IMR-90 (cell line): ENCODE results near the gene GABBR2. TPM values are rescaled to one million over a fixed set of nuclear protein-coding genes. Genes with fewer than 3 reads are reported as not detected.

Experiments used
- ATAC-seq: fragments of 200-7000 bp; cut with Tn5 transposase; 2 replicates; pipeline ENCODE4 v1.9.1; 2020; ENCODE audit warnings: low read depth, mild to moderate bottlenecking, moderate library complexity
- BruUV-seq: library from RNA; stranded (reverse); fragments of 400-500 nt; replicated peaks from 2 replicates; lab custom pipeline; 2021; lab: Mats Ljungman, UMichigan
- CTCF ChIA-PET: fragments of 300-600 bp; formaldehyde crosslinking; extraction: SDS; loops from one replicate; lab custom pipeline; 2021; ENCODE audit warnings: antibody characterized with exemption; lab: Yijun Ruan, JAX
- POLR2A ChIA-PET: fragments of 300-600 bp; sonication (Branson Sonifier 250); formaldehyde crosslinking; loops from one replicate; lab custom pipeline; 2022; ENCODE audit warnings: antibody characterized with exemption; ENCODE audit not compliant: unreplicated experiment; lab: Charles Lee
- DNase-seq: peaks from one replicate; pipeline ENCODE4 v3.0.0; 2013
- H2AFZ ChIP-seq: replicated peaks from 2 replicates; pipeline ENCODE3; 2013; ENCODE audit warnings: low read length, mild to moderate bottlenecking; ENCODE audit not compliant: poor library complexity
- H2AK5ac ChIP-seq: 2 replicates; pipeline ENCODE4 v1.6.1; 2013; ENCODE audit warnings: low read depth, low read length, inconsistent platforms
- H2AK9ac ChIP-seq: replicated peaks from 2 replicates; pipeline ENCODE3; 2013; ENCODE audit warnings: mild to moderate bottlenecking, low read depth, low read length, moderate library complexity; ENCODE audit not compliant: poor library complexity
- H2BK120ac ChIP-seq: 2 replicates; pipeline ENCODE4 v1.6.1; 2013; ENCODE audit warnings: low read depth, low read length, inconsistent platforms
- H2BK15ac ChIP-seq: 3 replicates; pipeline ENCODE4 v1.6.1; 2013; ENCODE audit warnings: low read depth, low read length, inconsistent platforms
- H2BK20ac ChIP-seq: 2 replicates; pipeline ENCODE4 v1.6.1; 2013; ENCODE audit warnings: low read depth, mild to moderate bottlenecking, inconsistent platforms, low read length, moderate library complexity
- H2BK5ac ChIP-seq: 2 replicates; pipeline ENCODE4 v1.6.1; 2013; ENCODE audit warnings: mild to moderate bottlenecking, low read depth, low read length, inconsistent platforms; ENCODE audit not compliant: poor library complexity, severe bottlenecking
- H3K14ac ChIP-seq: replicated peaks from 2 replicates; pipeline ENCODE4 v1.6.1; 2013; ENCODE audit warnings: low read depth, low read length, inconsistent platforms
- H3K18ac ChIP-seq: 2 replicates; pipeline ENCODE4 v1.6.1; 2013; ENCODE audit warnings: low read depth, low read length, control low read depth
- H3K23ac ChIP-seq: 2 replicates; pipeline ENCODE4 v1.6.1; 2013; ENCODE audit warnings: low read depth, low read length, inconsistent platforms
- H3K27ac ChIP-seq: 2 replicates; pipeline ENCODE4 v1.5.1; 2013; ENCODE audit warnings: mild to moderate bottlenecking, control low read depth, low read length; ENCODE audit not compliant: insufficient read depth
- H3K27me3 ChIP-seq: 2 replicates; pipeline ENCODE4 v1.6.1; 2013; ENCODE audit warnings: low read length; ENCODE audit not compliant: control insufficient read depth, insufficient read depth
- H3K36me3 ChIP-seq: 2 replicates; pipeline ENCODE4 v1.6.1; 2013; ENCODE audit warnings: low read length, mixed read lengths; ENCODE audit not compliant: control insufficient read depth, insufficient read depth
- H3K4ac ChIP-seq: 2 replicates; pipeline ENCODE4 v1.6.1; 2013; ENCODE audit warnings: low read depth, low read length, inconsistent platforms
- H3K4me1 ChIP-seq: 2 replicates; pipeline ENCODE4 v1.6.1; 2013; ENCODE audit warnings: low read length, mixed read lengths; ENCODE audit not compliant: control insufficient read depth, insufficient read depth
- H3K4me2 ChIP-seq: 2 replicates; pipeline ENCODE4 v1.6.1; 2013; ENCODE audit warnings: low read depth, mild to moderate bottlenecking, control low read depth, low read length, moderate library complexity
- H3K4me3 ChIP-seq: 2 replicates; pipeline ENCODE4 v1.5.1; 2013; ENCODE audit warnings: low read depth, mild to moderate bottlenecking, control low read depth, low read length, moderate library complexity; ENCODE audit not compliant: insufficient read depth
- H3K56ac ChIP-seq: 2 replicates; pipeline ENCODE4 v1.6.1; 2013; ENCODE audit warnings: low read length, inconsistent platforms; ENCODE audit not compliant: insufficient read depth; ENCODE audit errors: extremely low read depth
- H3K79me1 ChIP-seq, 2 experiments: 2 replicates each; pipeline ENCODE4 v1.6.1; 2013; ENCODE audit warnings: low read length in 2 of 2, inconsistent platforms in 1 of 2, low read depth in 1 of 2
- H3K9ac ChIP-seq: 2 replicates; pipeline ENCODE4 v1.6.1; 2013; ENCODE audit warnings: low read depth, low read length, control low read depth
- H3K9me1 ChIP-seq: 2 replicates; pipeline ENCODE4 v1.6.1; 2013; ENCODE audit warnings: low read length, inconsistent platforms; ENCODE audit not compliant: insufficient read depth
- H3K9me3 ChIP-seq: 2 replicates; pipeline ENCODE4 v1.6.1; 2013; ENCODE audit warnings: low read length; ENCODE audit not compliant: control insufficient read depth, insufficient read depth
- H4K20me1 ChIP-seq: 2 replicates; pipeline ENCODE4 v1.6.1; 2013; ENCODE audit warnings: low read length, inconsistent platforms; ENCODE audit not compliant: insufficient read depth
- H4K5ac ChIP-seq: 2 replicates; pipeline ENCODE4 v1.6.1; 2013; ENCODE audit warnings: mild to moderate bottlenecking, low read depth, low read length, control low read depth
- H4K8ac ChIP-seq, 2 experiments: 2 replicates each; pipeline ENCODE4 v1.6.1; 2013; ENCODE audit warnings: low read depth in 2 of 2, low read length in 2 of 2, control low read depth in 1 of 2, inconsistent platforms in 1 of 2
- H4K91ac ChIP-seq: 2 replicates; pipeline ENCODE4 v1.6.1; 2013; ENCODE audit warnings: low read depth, low read length, inconsistent platforms; ENCODE audit not compliant: insufficient read depth
- POLR2A ChIP-seq: IDR thresholded peaks from 2 replicates; pipeline ENCODE4 v1.6.1; 2012; ENCODE audit warnings: mild to moderate bottlenecking, low read depth, low read length
- dilution Hi-C: fragments of 300-500 bp; cut with HindIII; formaldehyde crosslinking; loops from one replicate; pipeline ENCODE4 v1.14.3; 2018; ENCODE audit warnings: low sequenced_read_pairs; ENCODE audit not compliant: unreplicated experiment
- in situ Hi-C: fragments of 300-500 bp; cut with MboI; formaldehyde crosslinking; loops from 3 replicates; pipeline ENCODE4 v1.14.3; 2019; ENCODE audit warnings: low sequenced_read_pairs, inconsistent platforms, mixed read lengths
- intact Hi-C: fragments of 100-400 bp; cut with micrococcal nuclease; formaldehyde crosslinking; loops from 2 replicates; pipeline ENCODE4 v1.10.0; 2022
- polyA plus RNA-seq, 3 experiments: library from polyadenylated mRNA; depleted of rRNA; stranded (reverse); fragments of >200 nt; gene quantifications; 2 replicates each; pipeline ENCODE4 v1.2.3, GENCODE V29; 2012; ENCODE audit warnings: low replicate concordance in 1 of 3
- total RNA-seq: library from RNA; depleted of rRNA; stranded (reverse); fragments of >200 nt; gene quantifications from 2 replicates; pipeline ENCODE4 v1.2.3, GENCODE V29; 2012
- TF ChIP-seq, protein P1 (sequence below): fragments of 150-350 bp; IDR thresholded peaks from 2 replicates; pipeline ENCODE4 v1.6.1; 2017; ENCODE audit warnings: mild to moderate bottlenecking, antibody characterized with exemption, low read length, low read depth

Gene GABBR2
- total and polyA plus RNA-seq, 2 of the 4 experiments (the other 2 are of a cell fraction): 14.2 to 20.3 TPM

- H4K20me1 ChIP-seq: 0 out of 2 replicates have a peak, but pooled peaks cover 3% of the 10 kb centered on the region
- H3K79me1 ChIP-seq: peaks cover 0 to 33% of the 10 kb centered on the region in 2 experiments; a peak in 2 of 4 replicates
- H3K14ac ChIP-seq: peak overlapping the region; percentile 65; the same call in 1 of the 2 replicates
- H4K91ac ChIP-seq: no peak overlapping the region
- POLR2A ChIA-PET: no interaction called here
- TF ChIP-seq, protein P1, sequence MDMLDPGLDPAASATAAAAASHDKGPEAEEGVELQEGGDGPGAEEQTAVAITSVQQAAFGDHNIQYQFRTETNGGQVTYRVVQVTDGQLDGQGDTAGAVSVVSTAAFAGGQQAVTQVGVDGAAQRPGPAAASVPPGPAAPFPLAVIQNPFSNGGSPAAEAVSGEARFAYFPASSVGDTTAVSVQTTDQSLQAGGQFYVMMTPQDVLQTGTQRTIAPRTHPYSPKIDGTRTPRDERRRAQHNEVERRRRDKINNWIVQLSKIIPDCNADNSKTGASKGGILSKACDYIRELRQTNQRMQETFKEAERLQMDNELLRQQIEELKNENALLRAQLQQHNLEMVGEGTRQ: peak; percentile 81
- TF ChIP-seq POLR2A: no peak
- CTCF ChIA-PET: interaction anchor here (0.7 kb wide), 1 partner anchor 459 kb away, joined by 3 read pairs; no protein-coding TSS in a partner anchor
- H3K4me1 ChIP-seq: peaks cover 15% of the 10 kb centered on the region
- peaks cover 1% of the 10 kb centered on the region; the same call in 1 of the 2 replicates for H3K36me3 ChIP-seq
- no peak overlapping the region for H3K23ac ChIP-seq
- no peak overlapping the region for H2AFZ ChIP-seq
- in situ Hi-C loops: no loop called here
- dilution Hi-C loops: no loop called here
- H2BK120ac ChIP-seq: peak overlapping the region; percentile 77; the same call in 1 of the 2 replicates
- no peak overlapping the region for H2BK15ac ChIP-seq
- H3K27ac ChIP-seq: no peak overlapping the region
- H3K4me3 ChIP-seq: no peak overlapping the region
- H4K8ac ChIP-seq: no peak overlapping the region
- H3K27me3 ChIP-seq: no peaks in the 10 kb centered on the region
- BruUV-seq: no TSS peak
- no peak overlapping the region for H3K56ac ChIP-seq
- H3K4ac ChIP-seq: peak overlapping the region; percentile 35
- H3K9ac ChIP-seq: no peak overlapping the region
- peak overlapping the region; percentile 83 for H2BK20ac ChIP-seq
- no peak overlapping the region for H3K18ac ChIP-seq
- intact Hi-C loops: loop anchor here (10.0 kb wide), 1 partner anchor 243 kb away; no protein-coding TSS in a partner anchor
- H3K4me2 ChIP-seq: no peak overlapping the region
- peak overlapping the region; percentile 37; the same call in 1 of the 2 replicates for H4K5ac ChIP-seq
- ATAC-seq (no peak), DNase-seq (no peak)
- H2AK5ac ChIP-seq: peak overlapping the region; percentile 77; the same call in 1 of the 2 replicates
- H3K9me3 ChIP-seq: no peaks in the 10 kb centered on the region
- H3K9me1 ChIP-seq: peaks cover 15% of the 10 kb centered on the region
- H2BK5ac ChIP-seq: peak overlapping the region; percentile 20
- H2AK9ac ChIP-seq: peak overlapping the region; percentile 60
Measured at GRCh38 chr9:98311541-98311940, 397.2 kb downstream of the GABBR2 start.
